IPS-20b (cell line): ENCODE measurements around the gene ZNF547.
"Not testable (repeated sequence)": the region's sequence is repeated elsewhere in the genome, so short reads cannot be mapped to it uniquely, and the experiment has no call there.

Source experiments
- H3K27ac ChIP-seq: one replicate; pipeline ENCODE4 v1.5.1; 2013; ENCODE audit warnings: low read length
- H3K27me3 ChIP-seq: 2 replicates; pipeline ENCODE4 v1.6.1; 2013; ENCODE audit warnings: mild to moderate bottlenecking, low read length, inconsistent platforms; ENCODE audit not compliant: insufficient read depth
- H3K36me3 ChIP-seq: 2 replicates; pipeline ENCODE4 v1.6.1; 2013; ENCODE audit warnings: low read depth, mild to moderate bottlenecking, inconsistent platforms, low read length, moderate library complexity; ENCODE audit not compliant: insufficient read depth
- H3K4me1 ChIP-seq: 2 replicates; pipeline ENCODE4 v1.6.1; 2013; ENCODE audit warnings: mild to moderate bottlenecking, control low read depth, inconsistent platforms, low read length, moderate library complexity; ENCODE audit not compliant: insufficient read depth
- H3K4me3 ChIP-seq: 2 replicates; pipeline ENCODE4 v1.5.1; 2013; ENCODE audit warnings: mild to moderate bottlenecking, low read length, inconsistent platforms
- H3K9ac ChIP-seq: 2 replicates; pipeline ENCODE4 v1.6.1; 2013; ENCODE audit warnings: low read depth, mild to moderate bottlenecking, inconsistent platforms, low read length, moderate library complexity
- H3K9me3 ChIP-seq: 2 replicates; pipeline ENCODE4 v1.6.1; 2013; ENCODE audit warnings: mild to moderate bottlenecking, low read depth, low read length, inconsistent platforms; ENCODE audit not compliant: insufficient read depth

Gene ZNF547

GRCh38 chr19:57342582-57342981, 20.8 kb upstream of the ZNF547 start:
- Histone ChIP-seq H3K4me1 (no peaks in the 10 kb centered on the region), H3K9me3 (no peaks in the 10 kb centered on the region), H3K36me3 (no peaks in the 10 kb centered on the region), H3K27me3 (peaks cover 20% of the 10 kb centered on the region; the same call in 1 of the 2 replicates), H3K27ac (no peak overlapping the region), H3K4me3 (no peak overlapping the region), H3K9ac (no peak overlapping the region)

DNA sequence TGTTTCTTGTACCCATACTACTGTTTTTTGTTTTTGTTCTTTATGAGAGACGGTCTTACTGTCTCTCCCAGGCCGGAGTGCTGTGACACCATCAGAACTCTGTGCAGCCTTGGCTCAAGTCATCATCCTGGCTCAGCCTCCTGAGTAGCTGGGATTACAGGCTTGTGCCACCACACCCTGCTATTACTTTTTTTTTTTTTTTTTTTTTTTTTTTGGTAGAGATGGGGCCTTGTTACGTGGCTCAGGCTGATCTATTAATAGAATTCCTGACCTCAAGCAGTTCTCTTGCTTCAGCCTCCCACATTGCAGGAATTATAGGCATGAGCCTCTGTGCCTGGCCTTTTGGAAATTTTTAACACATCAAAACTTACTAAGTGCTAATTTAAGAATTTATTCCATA, 15.2 kb upstream of the ZNF547 start:
- peaks cover 20% of the 10 kb centered on the region; the same call in 1 of the 2 replicates for H3K27me3 ChIP-seq
- H3K4me3 ChIP-seq = no peak overlapping the region
- no peaks in the 10 kb centered on the region for H3K4me1 ChIP-seq
- H3K27ac ChIP-seq = no peak overlapping the region
- H3K36me3 ChIP-seq = no peaks in the 10 kb centered on the region
- no peaks in the 10 kb centered on the region for H3K9me3 ChIP-seq
- H3K9ac ChIP-seq = no peak overlapping the region

DNA sequence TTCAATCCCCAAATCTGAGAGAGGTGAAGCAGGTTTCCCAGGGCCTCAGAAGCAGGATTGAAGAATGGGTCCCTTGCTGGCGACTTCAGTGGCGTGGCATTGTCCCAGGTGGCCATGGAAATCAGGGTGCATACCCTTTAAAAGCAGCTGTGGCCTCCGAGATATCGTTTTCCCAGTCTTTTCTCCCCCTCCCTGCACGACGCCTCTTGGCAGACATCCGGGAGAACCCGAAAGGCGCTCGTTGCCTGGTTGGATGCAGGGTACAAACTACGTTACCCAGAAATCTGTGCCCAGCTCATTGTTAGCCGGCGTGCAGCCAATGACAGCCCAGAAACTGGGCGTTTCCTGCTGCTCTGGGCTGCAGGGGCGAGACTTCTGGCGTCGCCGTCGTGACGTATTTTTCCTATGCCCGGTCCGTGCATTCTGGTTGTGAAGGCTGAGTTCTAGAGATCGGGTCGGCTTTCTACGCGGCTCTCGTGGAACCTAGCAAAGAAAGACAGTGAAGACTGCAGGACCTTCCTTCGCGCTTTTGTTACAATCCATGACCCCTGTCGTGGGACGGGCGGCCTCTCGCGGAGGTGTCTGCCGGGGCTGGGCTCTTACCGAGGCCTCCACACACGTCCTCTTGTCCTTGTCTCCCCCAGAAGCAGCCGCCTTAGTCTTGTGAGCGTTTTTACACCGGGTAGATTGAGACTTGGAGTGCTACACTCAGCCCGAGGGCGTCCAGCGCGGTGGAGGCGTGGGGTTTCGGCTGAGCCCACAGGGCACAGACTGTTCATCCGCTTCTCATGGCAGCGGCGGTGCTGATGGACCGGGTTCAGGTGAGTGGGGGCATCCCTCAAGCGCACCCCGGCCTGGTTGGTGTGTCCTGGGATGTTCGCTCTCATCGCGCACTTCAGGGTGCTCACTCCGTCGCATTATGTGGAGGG, 12.2 kb upstream of the ZNF547 start, which contains the start of gene ZNF304:
Gene ZNF304, plus strand, starts transcription at position 395 of the 929 bp plus-strand sequence. Its CDS starts 394 bp downstream, at position 789.
- no peak within 1 kb of the TSS for H3K27ac ChIP-seq
- no peaks in the 10 kb centered on the region for H3K4me1 ChIP-seq
- no peaks in the 10 kb centered on the region for H3K9me3 ChIP-seq
- no peaks in the 10 kb centered on the region; the same call in 1 of the 2 replicates for H3K27me3 ChIP-seq
- H3K9ac ChIP-seq = peak within 1 kb of the TSS; percentile 91
- peaks cover 24% of the 10 kb centered on the region for H3K36me3 ChIP-seq
- H3K4me3 ChIP-seq = peak within 1 kb of the TSS; percentile 95

- Histone ChIP-seq H3K27ac (no peak overlapping the region), H3K9ac (peak overlapping the region; percentile 91), H3K36me3 (peaks cover 31% of the 10 kb centered on the region), H3K4me1 (no peaks in the 10 kb centered on the region), H3K4me3 (peak overlapping the region; percentile 95), H3K9me3 (no peaks in the 10 kb centered on the region), H3K27me3 (no peaks in the 10 kb centered on the region; the same call in 1 of the 2 replicates)
These were observed 11.5 kb upstream of the ZNF547 start for GRCh38 chr19:57351867-57352266.

DNA sequence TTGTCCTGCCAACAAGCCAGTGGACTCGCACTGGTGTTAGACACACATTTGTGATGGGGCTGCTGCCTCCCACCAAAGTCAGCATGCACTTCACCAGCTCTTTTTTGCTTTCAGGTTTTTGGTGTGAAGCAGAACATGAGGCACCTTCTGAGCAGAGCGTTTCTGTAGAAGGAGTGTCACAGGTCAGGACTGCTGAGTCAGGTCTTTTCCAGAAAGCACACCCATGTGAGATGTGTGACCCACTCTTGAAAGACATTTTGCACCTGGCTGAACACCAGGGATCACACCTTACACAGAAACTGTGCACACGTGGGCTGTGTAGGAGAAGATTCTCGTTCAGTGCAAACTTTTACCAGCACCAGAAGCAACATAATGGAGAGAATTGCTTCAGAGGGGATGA, 7.4 kb upstream of the ZNF547 start:
- peaks cover 52% of the 10 kb centered on the region for H3K36me3 ChIP-seq
- H3K9me3 ChIP-seq = no peaks in the 10 kb centered on the region
- no peaks in the 10 kb centered on the region for H3K27me3 ChIP-seq
- H3K9ac ChIP-seq = no peak overlapping the region
- H3K4me1 ChIP-seq = no peaks in the 10 kb centered on the region
- H3K27ac ChIP-seq = no peak overlapping the region
- no peak overlapping the region for H3K4me3 ChIP-seq

DNA sequence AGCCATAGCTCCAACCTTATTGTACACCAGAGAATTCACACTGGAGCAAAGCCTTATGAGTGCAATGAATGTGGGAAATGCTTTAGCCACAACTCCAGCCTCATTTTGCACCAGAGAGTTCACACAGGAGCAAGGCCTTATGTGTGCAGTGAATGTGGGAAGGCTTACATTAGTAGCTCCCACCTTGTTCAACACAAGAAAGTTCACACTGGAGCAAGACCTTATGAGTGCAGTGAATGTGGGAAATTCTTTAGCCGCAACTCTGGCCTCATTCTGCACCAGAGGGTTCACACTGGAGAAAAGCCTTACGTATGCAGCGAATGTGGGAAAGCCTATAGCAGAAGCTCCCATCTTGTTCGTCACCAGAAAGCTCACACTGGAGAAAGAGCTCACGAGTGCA, 5.9 kb upstream of the ZNF547 start:
- Histone ChIP-seq H3K27me3 (no peaks in the 10 kb centered on the region), H3K27ac (no peak overlapping the region), H3K9ac (no peak overlapping the region), H3K4me1 (no peaks in the 10 kb centered on the region), H3K9me3 (no peaks in the 10 kb centered on the region), H3K36me3 (peaks cover 52% of the 10 kb centered on the region), H3K4me3 (no peak overlapping the region)

DNA sequence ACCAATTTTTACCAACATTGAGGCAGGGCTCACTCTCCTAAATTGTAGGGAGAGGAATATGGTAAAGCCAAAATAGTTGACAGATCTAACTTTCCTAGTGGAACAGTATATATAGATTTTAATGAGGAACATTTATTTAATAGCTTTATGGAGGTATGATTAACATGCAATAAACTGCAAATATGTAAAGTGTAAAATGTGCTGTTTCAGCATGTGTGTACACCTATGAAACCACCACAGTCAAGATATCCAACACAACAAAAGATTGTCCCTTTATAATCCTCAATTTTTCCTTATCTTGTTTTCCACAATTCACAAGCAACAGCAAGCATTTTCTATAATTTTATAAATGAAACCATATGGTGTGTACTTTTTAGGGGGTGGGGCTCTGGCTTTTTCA, 4.1 kb upstream of the ZNF547 start:
- Histone ChIP-seq H3K4me3 (no peak overlapping the region), H3K4me1 (no peaks in the 10 kb centered on the region), H3K27ac (no peak overlapping the region), H3K27me3 (no peaks in the 10 kb centered on the region), H3K36me3 (peaks cover 47% of the 10 kb centered on the region), H3K9me3 (no peaks in the 10 kb centered on the region), H3K9ac (no peak overlapping the region)

DNA sequence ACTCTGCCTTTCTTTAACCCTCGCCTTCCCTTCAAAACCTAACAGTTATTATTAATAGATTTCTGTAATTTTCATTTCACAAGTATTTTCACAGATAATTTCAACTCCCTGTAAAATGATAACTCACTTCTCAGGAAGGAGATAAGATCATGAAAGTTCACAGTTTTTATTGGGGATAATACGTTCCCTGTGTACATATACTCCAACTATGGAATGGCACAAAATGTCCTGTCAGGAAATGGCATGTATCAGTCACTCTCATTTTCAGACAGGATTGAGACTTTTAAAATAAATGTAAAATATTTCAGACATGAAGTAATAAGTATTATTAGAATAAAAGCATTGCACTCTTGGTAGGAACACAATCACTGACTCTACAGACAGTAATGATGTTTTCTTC, 932 bp upstream of the ZNF547 start:
- H3K27ac ChIP-seq = peak overlapping the region; percentile 73
- peak overlapping the region; percentile 84 for H3K4me3 ChIP-seq
- H3K4me1 ChIP-seq = no peaks in the 10 kb centered on the region
- no peaks in the 10 kb centered on the region for H3K9me3 ChIP-seq
- no peaks in the 10 kb centered on the region for H3K27me3 ChIP-seq
- H3K36me3 ChIP-seq = peaks cover 15% of the 10 kb centered on the region
- H3K9ac ChIP-seq = peak overlapping the region; percentile 90; the same call in 1 of the 2 replicates

DNA sequence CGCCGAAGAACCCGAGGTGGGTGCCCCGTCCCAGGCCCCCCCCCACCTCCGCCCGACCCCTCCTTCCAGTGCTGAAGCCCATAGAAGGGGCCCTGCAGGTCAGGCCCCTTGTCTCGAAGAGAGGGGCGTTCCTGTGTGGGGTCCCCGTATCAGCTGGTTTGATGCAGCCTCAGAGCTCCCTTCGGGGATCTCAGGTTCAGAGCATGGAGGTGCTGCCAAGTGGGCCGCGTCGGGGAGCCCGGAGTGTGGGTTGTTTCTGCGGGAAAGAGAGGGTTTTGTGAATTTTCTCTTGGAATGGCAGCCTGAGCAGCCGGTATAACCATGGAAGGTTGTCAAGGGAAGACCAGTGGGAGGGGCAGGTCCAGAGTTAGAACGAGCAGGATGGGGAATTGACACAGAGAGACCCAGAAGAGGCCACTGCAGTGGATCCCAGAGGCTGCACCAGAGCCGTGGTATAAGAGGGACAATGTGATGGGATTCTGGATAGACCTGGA, 384 bp downstream of the ZNF547 start:
- Histone ChIP-seq H3K27me3 (no peaks in the 10 kb centered on the region), H3K27ac (no peak overlapping the region), H3K4me3 (peak overlapping the region; percentile 84), H3K9me3 (no peaks in the 10 kb centered on the region), H3K36me3 (0 out of 2 replicates have a peak, but pooled peaks cover 3% of the 10 kb centered on the region), H3K4me1 (no peaks in the 10 kb centered on the region), H3K9ac (peak overlapping the region; percentile 67; the same call in 1 of the 2 replicates)

- no peak overlapping the region for H3K27ac ChIP-seq
- H3K36me3 ChIP-seq = peaks cover under 1% of the 10 kb centered on the region; the same call in 1 of the 2 replicates
- H3K27me3 ChIP-seq = no peaks in the 10 kb centered on the region
- no peaks in the 10 kb centered on the region for H3K4me1 ChIP-seq
- H3K9me3 ChIP-seq = peaks cover 2% of the 10 kb centered on the region; the same call in 1 of the 2 replicates
- no peak overlapping the region for H3K4me3 ChIP-seq
- H3K9ac ChIP-seq = no peak overlapping the region
These were observed 3.4 kb downstream of the ZNF547 start for GRCh38 chr19:57366776-57367175.

DNA sequence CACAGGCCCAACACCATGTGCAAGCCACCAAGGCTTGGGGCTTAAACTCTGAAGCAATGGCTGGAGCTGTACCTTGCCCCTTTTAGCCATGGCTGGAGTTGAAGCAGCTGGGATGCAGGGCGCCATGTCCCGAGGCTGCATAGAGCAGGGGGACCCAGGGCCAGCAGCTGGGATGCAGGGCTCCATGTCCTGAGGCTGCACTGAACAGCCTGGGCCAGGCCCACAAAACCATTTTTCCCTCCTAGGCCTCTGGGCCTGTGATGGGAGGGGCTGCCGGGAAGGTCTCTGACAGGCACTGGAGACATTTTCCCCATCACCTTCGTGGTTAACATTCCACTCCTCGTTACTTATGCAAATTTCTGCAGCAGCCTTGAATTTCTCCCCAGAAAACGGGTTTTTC, 10.8 kb downstream of the ZNF547 start:
- no peak overlapping the region for H3K27ac ChIP-seq
- peaks cover 51% of the 10 kb centered on the region for H3K9me3 ChIP-seq
- peaks cover 40% of the 10 kb centered on the region; the same call in 1 of the 2 replicates for H3K36me3 ChIP-seq
- no peaks in the 10 kb centered on the region for H3K27me3 ChIP-seq
- H3K4me1 ChIP-seq = no peaks in the 10 kb centered on the region
- H3K9ac ChIP-seq = no peak overlapping the region
- no peak overlapping the region for H3K4me3 ChIP-seq

DNA sequence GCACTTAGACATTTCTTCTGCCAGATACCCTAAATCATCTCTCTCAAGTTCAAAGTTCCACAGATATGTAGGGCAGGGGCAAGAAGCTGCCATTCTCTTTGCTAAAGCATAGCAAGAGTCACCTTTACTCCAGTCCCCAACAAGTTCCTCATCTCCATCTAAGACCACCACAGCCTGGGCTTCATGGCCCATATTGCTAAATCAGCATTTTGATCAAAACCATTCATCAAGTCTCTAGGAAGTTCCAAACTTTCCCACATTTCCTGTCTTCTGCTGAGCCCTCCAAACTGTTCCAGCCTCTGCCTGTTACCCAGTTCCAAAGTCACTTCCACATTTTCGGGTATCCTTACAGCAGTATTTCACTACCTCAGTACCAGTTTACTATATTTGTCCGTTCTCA, 11.3 kb downstream of the ZNF547 start:
- not testable (repeated sequence) for H3K4me3 ChIP-seq, H3K27ac ChIP-seq, H3K9ac ChIP-seq, H3K27me3 ChIP-seq, H3K4me1 ChIP-seq
- Histone ChIP-seq H3K9me3 (peaks cover 53% of the 10 kb centered on the region), H3K36me3 (peaks cover 40% of the 10 kb centered on the region; the same call in 1 of the 2 replicates)
